Fibroblast of skin of right biceps (primary cell): ENCODE data around the gene ATG10.
"Not testable (repeated sequence)": the region's sequence is repeated elsewhere in the genome, so short reads cannot be mapped to it uniquely, and the experiment has no call there.

Experiments
- DNase-seq: peaks from one replicate; pipeline ENCODE4 v3.0.0-alpha.2; 2013

ATG10 gene

DNA sequence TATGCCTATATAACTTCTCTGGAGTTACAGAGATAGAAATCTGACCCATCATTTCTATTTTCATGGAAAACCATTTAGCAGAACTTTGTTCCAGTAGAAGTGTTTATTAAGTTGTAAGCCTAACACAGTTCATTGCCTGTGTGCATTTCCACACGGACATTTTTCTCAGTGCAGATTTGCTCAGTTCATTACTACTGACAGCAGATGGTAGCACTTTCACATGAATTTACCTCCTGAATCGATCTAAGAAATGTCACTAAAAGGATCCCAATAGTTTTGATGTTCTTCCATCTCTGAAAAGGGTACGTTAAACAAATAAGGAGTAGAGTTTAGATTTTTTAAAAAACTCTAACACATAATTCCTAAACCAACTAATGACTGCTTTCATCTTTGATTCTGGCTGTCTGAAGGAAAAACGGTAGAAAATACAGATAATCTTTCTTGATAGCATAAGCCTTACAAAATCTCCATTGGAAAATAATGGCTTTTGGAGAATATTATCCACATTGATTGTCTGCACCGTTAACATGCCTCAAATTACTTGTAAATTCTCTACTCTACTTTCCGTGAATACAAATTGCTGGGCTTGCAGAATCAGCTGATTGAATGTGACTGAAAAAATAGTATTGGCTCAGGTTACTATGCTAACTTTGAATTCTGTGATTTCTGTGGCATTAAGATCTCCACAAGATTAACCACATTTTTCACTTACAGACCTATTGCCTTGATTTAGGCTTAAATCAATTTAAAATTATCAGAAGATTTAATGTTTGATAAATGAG lies 273.2 kb downstream of the ATG10 start:
- DNase-seq, result no peak

DNA sequence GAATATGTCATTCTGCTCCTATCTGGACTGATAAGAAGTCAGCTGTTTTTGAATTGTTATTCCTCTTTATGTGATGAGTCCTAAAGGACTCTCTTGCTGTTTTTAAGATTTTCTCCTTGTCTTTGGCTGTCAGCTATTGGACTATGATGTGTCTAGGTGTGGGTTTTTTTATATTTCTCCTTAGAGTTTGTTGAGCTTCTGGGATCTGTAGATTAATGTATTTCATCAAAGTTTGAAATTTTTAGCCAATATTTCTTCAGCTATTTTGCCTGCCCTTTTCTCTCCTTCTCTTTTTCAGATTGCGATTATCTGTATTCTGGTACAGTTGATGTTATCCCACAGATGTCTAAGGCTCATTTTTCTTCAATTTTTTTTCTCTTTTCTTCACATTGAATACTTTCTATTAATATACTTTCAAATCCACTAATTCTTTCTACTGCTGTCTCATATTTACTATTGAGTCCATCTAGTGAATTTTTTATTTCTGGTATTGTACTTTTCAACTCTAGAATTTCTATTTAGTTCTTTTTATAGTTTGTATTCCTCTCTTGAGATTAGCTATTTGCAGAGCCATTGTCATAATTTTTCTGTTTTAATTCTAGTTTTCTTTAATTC lies 275.2 kb downstream of the ATG10 start:
- no peak for DNase-seq

DNA sequence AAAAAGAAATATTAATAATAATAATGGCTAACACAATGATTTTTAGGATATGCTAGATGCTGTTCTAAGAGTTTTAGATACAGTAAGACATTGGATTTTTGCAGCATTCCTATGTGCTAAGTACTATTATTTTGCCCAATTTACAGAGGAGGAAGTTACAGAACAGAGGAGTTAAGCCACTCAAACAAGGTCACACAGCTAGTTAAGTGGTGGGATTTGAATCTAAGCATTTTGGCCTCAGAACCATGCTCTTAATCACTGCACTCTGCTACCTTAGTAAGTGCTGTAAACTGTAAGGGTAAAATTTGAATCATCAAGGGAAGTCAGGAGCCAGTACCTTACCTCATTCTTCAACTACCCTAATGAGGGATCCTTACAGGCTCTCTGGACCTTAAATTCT lies 280.9 kb downstream of the ATG10 start:
- DNase-seq, result no peak

DNA sequence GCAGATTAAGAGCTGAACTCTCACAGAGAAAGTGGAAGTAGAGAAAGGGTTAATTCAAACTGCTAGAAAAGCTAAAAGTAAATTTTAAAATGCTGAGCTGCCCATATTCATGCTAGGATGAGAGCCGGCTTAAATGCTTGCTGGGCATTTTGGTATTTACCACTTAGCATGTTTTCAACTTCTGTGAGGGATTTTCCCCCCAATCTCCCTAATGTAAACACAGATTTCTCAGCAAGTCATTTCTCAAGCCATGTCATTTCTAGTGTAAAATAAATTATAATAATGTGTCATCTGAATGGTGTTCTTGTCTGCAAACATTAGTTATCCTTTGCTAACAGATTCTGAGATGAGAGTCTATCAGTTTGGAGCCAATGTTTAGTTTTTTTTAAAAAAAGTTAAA lies 284.0 kb downstream of the ATG10 start:
- DNase-seq, result no peak

DNA sequence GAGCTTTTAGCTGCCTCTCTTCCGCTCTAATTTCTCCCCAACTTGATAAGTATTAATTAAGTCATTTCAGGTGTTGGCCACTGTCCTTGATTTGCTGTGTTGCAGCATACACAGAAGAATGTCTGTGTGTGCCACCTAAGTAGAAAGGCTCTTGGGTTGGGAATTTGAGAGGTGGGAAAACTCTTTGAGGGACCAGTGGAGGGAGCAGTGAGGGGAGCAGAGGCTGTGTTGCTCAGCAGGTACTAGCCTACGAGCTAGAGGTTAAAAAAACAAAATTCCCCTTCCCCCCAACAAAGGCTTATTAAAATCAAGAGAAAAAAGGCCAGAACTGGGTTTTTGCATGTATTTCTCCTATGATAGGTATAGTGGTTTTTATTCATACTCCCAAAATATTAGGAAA lies 285.4 kb downstream of the ATG10 start:
- no peak for DNase-seq

DNA sequence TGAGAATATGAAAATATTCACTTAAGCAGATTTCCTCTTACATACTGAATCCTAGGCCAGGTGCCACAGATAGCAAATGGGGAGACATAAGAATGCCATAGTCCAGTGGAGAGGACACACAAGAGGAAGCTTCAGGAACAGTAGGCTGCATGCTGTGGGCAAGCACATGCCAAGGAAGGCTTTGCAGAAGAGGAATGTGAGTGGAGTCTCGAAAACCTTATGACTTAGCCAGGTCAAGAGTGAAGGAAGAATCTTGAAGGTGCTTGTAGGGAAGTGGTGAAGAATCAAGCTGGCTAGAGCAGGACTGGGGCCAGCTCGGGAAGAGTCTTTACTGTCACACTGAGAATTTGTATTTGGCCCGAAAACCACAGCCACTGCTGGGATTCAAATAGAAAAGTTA lies 285.9 kb downstream of the ATG10 start:
- DNase-seq, result no peak

DNA sequence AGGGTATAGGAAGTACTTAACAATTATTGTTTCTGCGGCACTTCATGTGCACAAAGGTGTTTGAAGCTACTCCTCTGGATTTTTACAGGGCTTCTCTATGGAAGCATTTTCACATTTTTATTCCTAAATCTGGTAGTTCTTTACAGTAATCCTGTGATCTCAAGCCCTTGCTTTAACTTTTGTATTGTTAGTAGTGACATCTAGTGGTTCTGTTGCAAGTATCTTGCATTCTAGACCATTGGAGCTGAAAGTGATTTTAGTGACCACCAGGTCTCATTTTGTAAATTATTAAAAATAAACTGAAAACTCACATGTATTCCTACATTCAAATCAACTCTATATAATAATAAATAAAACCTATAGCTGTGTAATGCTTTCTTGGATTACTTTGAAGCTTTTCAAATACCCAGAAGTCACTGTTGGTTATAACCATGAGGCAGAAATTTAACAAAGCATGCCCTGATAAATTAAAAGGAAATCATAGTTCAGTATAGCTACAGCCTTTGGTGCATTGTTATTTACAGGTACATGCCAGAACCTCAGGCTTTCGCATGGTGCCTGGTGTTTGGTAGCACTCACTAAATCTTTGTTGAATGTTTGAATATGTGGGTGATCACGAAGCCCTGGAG lies 287.5 kb downstream of the ATG10 start:
- no peak for DNase-seq

DNA sequence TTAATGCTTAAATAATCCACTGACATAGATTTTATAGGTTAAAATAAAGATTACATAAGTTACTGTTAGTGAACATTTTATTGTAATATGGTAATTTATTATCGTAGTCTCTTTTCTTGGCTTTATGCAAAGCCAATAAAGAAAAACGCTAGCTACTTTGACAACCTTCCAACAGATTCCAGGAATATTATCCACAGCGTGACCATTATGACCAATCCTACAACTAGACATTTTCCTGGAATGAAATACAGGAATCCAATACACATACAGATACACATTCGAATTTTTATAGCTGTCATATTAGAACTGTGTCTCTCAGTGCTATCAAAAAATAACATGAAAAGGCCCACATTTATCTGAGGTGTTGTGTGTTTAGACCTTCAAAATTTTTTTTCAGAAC lies 293.2 kb downstream of the ATG10 start:
- DNase-seq, result peak; percentile 67

DNA sequence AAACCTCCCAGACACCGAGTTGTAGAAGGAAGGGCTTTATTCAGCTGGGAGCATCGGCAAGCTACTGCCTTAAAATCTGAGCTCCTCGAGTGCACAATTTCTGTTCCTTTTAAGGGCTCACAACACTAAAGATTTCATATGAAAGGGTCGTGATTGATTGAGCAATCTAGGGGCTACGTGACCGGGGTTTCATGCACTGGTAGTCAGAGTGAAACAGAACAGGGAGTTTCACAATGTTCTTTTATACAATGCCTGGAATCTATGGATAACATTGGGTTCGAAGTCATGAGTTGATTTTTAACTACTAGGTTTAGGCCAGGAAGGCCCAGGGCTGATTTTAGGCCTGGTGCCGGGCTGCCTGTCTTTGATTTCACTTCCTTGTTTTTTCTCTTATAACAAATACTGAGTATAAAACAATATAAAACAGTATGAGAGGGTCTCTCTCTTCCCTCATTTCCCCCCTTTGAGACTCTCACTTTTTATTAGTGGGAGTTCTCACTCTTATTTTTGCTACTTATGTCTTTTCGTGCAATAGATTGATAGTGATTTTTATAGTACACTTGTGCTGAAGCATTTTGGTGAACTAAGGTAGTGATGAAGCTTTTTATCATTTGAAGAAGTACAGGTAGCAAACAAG lies 295.6 kb downstream of the ATG10 start:
- DNase-seq, result not testable (repeated sequence)

DNA sequence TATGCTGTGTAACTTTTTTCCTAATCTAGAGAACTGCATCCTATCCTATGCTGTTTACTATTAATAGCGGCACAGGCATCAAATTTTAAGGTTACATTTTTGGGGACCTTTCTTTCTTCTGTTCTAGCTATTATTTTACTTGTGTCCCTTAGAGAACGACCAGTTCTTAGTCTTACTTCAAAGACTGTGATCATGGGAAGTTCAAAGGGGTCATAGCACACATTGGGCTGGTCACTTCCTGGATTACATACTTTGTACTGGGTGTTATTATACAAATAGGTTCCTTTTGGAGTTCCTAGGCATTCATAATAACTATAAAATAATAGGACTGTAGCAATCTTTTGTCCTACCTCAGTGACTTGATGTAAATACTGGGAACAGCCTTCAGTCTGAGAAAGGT lies 297.5 kb downstream of the ATG10 start:
- not testable (repeated sequence) for DNase-seq

DNA sequence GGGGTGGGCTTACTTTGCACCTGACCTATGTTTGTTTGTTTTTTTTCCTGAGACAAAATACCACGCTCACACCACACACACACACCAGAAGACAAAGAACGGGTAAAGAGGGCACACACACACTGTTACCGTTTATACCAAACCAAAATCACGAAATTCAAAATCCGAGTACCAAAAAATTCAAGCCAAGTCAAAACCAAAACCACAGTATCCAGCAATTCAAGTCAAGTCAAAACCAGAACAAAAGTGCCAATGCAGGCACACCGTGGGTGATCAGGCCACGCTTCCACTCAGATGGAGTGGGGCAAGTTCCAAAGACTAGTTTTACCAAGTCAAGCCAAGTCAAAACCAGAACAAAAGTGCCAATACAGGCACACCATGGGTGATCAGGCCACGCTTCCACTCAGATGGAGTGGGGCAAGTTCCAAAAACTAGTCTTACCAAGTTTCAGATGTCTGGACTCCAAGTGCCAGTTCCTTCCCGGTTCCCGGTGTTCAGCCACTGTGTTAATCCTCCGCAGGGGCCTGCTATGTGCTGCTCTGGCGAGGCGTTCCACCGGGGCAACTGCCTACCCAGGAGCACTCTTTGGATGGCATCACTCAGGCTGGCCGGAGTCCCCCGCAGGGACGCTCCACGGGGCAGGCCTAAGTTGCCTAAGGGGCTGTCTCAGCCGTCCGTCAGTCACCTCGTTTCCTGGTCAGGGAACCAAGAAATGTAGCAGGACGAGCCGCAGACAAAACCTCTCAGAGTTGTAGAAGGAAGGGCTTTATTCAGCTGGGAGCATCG lies 300.9 kb downstream of the ATG10 start:
- not testable (repeated sequence) for DNase-seq

DNA sequence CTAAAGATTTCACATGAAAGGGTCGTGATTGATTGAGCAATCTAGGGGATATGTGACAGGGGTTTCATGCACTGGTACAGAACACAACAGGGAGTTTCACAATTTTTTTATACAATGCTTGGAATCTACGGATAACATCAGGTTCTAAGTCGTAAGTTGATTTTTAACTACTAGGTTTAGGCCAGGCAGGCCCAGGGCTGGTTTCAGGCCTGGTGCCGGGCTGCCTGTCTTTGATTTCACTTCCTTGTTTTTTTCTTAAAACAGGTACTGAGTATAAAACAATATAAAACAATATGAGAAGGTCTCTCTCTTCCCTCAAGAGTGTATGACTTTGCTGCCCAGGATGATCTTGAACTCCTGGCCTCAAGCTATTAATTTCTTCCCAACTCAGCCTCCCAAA lies 301.6 kb downstream of the ATG10 start:
- DNase-seq, result not testable (repeated sequence)

DNA sequence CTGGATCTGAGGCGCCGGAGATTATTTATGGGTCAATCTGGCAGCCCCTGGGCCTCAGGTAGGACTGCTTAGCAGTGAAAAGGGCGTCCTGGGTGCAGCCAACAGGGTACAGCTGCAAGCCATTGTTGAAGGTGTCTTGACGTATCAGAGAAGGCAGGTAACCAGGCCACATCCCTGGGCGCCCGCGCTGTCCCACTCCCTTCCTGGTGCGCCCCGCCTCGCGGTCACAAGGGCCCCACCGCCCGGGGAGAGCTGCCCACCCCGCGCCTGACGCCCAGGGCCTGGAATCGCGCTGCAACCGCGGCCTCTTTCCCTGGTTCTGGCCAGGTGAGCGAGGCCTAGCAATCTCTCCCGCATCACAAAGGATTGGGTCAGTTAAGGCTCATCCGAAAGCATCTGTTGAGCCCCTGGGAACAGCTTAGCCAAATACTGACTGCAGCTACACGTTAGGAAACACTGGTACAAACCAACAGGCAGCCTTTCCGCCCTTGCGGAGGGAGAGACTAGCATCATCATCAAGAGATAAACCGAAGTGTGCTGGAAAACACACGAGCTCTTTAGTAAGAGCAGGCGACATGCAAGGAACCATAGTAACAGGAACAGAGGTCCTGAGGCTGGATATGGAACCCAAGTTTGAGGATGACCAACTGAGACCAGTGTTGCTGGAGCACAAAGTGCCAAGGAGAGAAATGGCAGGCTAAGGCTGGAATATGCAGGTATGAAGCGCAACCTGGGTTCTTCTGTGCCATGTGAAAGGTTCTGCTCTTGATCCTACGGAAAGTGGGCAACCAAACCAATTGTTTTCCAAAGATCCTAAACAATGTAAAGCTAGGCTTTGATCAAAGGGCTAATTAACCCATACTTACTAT lies 302.8 kb downstream of the ATG10 start:
- no peak for DNase-seq

DNA sequence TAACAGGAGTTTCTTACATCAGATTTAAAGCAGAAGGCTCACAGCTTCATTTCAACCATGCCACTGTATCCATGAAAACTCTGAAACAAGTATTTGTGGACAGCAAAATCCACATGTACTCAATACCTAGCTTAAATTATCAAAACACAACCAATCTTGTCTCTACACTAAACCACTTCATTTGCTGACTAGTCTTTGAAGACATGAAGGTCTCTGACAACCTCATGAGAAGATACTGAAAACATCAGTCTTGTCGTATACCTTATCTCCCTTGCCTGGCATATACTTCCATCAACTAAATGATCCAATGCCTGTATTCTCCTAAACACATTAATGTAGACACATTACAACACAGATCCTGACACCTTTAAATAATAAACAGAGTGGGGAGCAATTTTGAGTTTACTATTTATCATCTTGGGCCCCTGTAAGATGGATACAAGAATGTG lies 303.4 kb downstream of the ATG10 start:
- no peak for DNase-seq

DNA sequence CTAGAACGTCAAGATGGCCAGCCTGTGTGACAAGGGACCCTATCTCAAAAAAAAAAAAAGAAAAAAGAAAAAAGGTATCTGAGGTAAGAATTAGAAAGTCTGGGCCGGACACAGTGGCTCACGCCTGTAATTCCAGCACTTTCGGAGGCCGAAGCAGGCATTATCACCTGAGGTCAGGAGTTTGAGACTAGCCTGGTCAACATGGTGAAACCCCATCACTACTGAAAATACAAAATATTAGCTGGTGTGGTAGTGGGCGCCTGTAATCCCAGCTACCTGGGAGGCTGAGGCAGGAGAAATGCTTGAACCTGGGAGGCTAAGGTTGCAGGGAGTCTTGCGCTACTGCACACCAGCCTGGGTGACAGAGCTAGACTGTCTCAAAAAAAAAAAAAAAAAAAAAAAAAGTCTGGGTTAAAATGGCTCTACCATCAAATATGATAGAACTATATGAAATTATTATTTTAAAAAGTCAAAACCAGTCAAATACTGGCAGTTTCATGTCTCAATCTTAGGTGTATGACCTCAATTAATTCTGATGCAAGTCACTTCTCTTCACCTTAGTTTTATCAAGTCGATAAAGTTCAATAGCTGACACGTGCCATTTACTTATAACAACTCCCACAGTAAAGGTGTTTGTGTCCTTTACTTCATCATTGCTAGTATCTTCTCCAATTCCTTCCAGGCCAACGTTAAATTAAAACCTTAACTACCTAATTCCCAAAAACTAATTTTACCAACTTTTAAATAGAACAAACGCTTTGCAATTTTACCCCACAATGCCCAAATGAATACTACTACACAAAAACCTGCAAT lies 305.2 kb downstream of the ATG10 start:
- DNase-seq, result no peak

DNA sequence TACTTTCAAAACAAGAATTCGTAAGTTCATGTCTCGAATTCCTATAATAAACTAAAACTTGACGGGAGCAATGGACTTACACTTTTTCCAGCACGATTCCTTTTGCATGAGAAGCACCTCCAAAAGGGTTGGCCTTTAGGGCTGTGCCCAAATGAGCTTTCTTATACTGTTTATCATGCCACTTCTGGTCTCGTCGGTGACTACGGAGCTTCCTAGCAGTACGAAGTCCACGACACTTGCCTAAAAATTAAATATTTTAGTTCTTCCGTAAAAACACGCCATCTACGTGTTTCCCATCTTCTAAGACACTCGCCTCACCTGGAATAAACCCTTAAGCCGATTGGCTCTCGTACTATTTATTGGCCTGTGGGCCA lies 305.8 kb downstream of the ATG10 start:
- DNase-seq, result no peak

DNA sequence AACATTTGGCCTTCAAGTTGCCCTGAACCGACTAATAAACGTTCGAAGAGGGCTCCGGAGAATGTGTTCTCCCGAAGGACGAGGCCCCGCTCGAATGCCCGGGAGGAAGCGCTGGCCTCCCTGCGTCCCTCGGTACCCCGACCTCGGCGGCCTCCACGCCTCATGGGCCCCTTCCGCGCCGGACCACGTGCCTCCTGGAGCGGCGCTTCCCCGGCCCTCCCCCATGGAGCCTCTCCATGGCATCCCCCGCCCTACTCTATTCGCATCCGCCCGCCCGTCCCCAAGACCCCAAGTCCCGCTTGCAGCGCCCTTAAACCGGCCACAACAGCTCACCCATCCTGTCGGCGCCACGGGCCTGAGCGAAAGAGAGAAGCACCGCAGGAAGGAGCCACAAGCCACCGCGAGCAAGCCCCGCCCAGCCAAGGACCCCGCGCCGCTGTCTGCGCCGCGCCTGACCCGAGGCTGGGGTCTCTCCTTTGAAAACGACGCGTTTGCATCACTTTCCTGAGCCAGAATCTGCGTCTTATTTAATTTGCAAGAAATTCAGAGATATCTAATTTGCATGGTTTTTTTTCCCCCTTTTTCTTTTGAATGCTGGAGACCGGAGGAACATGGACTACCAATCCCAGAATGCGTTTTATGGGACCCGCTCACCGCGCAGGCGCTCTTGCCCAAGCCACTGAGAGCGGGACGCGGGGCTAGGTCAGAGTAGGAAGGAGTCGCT lies 306.3 kb downstream of the ATG10 start, which contains the start of gene RPS23:
RPS23 (minus strand) TSS at position 368 of the 724 bp plus-strand sequence; CDS start at position 337, 31 bp downstream.
- peak; percentile 94 for DNase-seq

DNA sequence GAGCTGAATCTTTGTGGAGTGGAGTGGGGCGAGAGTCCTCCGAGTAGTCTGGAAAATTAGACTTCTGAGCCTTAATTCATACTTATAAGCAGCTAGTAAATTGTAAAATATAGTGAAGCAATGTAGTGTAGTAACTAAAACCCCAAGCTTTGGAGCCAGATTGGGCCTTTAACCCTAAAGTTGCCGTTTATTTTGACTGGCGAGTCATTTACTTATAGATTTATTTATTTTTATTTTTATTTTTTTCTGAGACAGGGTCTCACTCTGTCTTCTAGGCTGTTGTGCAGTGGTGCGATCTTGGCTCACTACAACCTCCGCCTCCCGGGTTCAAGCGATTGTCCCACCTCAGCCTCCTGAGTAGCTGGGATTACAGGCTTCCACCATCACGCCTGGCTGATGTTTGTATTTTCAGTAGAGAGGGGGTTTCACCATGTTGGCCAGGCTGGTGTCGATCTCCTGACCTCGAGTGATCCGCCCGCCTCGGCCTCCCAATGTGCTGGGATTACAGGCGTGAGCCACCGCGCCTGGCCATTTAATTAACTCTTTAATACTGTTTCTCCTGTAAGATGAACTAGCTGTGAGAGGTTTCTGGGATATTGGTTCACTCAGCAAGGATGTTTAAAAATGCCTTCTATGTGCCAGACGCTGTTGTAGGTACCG lies 307.0 kb downstream of the ATG10 start:
- no peak for DNase-seq

DNA sequence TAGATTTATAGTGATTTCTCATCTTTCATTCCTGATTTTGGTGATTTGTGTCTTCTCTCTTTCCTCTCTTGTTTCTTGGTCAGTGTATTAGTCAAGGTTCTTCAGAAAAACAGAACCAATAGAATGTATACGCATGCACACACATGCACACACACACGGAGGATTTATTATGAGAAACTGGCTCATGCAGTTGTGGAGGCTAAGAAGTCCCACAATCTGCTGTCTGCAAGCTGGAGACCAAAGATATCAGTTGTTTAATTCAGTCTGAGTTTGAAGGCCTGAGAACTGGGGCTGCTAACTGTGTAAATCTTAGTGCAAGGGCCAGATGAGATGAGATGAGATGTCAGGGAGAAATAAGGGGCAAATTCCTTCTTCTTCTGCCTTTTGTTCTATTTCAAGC lies 312.1 kb downstream of the ATG10 start:
- no peak for DNase-seq

DNA sequence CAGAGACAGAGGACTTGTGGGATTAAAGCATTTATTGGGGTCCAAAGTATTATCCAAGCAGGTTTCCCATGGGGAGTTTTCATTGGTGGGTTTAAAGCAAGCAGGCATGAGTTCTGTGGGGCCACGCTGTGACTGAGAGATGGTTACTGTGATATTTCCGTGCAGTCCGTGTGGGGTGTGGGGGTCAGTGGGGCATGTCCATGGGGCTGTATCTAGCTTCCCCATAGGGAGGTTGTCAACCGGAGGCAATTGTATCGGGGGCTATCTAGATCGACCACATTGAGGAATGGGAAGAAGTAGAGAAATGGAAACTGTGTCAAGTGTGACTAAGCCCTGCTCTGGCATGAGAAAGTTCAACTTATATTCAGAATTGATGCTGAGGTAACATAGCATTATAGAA lies 313.4 kb downstream of the ATG10 start:
- DNase-seq, result no peak
